ENCODE measurements around the gene HDAC4.

Gene HDAC4

GRCh38 chr2:239395524-239395923 lies 5.3 kb downstream of the HDAC4 start:
- no peak for FAIRE-seq

- FAIRE-seq = no peak
Observed at GRCh38 chr2:239394978-239395377, 5.8 kb downstream of the HDAC4 start.

- no peak for FAIRE-seq
Observed at GRCh38 chr2:239394346-239394945, 6.4 kb downstream of the HDAC4 start.

GRCh38 chr2:239393941-239394340 lies 6.9 kb downstream of the HDAC4 start:
- no peak for FAIRE-seq

DNA sequence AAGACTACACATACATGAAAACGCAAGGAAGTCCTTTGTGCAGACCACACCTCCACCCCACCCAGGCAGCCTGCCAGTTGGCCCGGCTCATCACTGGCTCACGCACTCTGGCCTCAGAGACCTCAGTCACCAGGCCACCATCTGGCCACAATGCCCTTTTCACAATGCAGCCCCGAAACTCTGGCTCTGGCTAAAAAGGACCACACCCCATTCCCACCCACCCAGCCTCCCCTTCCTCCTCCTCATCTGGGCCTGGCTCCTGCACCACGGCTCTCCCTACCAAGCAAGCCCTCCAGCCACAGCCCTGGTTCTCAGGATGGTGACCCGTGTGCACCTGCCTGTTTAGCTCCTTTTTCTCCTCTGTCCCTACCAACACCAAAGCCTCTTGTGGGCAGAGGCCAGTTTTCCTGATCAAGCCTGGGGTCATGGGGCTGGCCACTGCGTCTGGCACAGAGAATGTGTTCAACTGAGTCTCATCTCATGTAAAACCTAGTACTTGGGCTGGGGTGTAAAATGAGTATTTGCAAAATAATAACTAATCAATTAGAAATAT lies 7.4 kb downstream of the HDAC4 start:
- no peak for FAIRE-seq

GRCh38 chr2:239392688-239393387 lies 8.0 kb downstream of the HDAC4 start:
- no peak for FAIRE-seq

DNA sequence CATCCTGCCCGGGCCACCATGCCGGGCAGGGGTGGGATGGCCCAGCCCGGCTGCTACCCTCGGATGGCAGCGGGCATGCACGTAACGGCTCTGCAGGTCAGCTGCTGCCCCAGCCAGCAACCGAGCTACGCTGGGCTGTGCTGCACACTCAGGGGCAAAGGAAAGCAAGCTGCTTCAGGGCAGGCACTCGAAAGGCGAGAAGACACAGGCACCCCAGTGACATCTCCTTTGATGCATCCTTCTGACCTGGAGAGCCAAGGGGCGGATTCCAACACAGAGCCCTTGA lies 8.8 kb downstream of the HDAC4 start:
- FAIRE-seq = no peak

DNA sequence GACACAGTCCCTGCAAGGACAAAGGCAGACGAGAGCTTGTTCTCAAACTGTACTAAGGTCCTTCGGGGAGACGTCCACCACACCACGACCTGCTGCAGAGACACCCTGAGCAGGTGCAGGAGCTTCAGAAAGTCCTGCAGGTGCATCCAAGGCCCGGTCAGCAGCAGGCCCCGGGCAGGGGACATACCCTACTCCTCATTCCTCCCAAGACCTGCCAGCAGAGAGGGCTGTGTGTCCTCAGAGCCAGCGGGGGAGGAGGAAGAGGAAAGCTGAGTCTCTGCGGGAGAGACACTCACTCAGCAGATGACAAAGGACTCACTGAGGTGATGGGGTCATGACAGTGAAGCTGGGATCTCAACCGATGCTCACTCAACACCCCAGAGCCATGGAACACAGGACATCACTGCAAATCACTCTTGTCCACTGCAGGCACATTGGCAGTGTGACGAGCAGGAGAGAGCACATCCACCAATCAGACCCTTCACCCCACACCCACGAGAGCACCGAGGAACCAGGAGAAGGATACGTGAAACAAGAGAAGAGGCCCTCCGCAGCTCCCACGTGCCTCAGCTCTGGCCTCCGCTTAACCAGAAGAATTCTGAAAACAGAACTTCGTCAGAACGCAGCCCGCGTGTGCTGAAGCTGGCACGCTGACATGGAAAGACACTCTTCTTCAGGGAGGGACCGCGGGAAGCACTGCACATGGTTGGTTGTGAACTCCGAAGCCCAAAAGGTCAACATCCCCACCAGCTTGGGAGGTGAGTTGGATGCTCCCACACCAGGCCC lies 9.3 kb downstream of the HDAC4 start:
- FAIRE-seq = no peak

- FAIRE-seq = no peak
Observed at GRCh38 chr2:239390546-239391285, 10.1 kb downstream of the HDAC4 start.

DNA sequence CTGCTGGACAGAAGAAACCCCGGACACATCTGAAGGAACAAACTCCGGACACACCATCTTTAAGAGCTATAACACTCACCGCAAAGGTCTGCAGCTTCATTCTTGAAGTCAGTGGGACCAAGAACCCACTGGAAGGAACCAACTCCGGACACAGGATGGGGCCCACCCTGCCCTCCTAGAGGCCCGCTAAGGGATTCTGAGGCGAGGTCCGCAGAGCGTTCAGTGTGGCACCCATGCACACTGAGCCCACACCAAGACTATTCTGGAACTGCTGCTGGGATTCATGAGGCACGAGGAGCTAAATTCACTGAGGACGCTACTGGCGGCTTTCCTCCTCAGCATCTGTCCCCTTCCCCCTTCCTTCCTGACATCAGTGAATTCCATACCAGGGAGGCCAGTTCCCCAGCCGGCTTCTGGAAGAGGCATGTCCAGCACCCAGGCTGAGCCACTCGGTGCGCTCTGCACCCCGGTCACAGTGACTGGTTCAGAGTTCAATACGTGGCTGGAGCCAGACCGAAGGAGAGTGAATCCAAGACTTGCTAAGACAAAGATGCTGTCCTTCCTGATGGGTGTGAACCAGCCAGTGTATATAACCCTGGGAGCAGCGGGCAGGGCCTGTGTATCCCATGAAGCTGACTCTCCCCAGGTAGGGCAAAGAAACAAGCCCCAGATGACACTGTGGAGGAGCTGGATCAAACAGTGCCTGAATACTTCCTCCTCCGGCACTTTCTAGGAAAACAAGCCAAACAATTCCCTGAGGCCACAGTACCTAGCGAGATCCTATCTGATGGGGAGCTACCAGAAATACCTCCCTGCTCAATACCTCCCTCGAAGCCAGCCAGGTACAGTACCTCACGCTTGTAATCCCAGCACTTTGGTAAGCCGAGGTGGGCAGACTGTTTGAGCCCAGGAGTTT lies 11.1 kb downstream of the HDAC4 start:
- no peak for FAIRE-seq

- no peak for FAIRE-seq
Observed at GRCh38 chr2:239388236-239389151, 12.3 kb downstream of the HDAC4 start.

- no peak for FAIRE-seq
Observed at GRCh38 chr2:239387811-239388210, 13.0 kb downstream of the HDAC4 start.

GRCh38 chr2:239386872-239387445 lies 13.9 kb downstream of the HDAC4 start:
- FAIRE-seq = no peak

- no peak for FAIRE-seq
Observed at GRCh38 chr2:239386001-239386670, 14.7 kb downstream of the HDAC4 start.

- FAIRE-seq = no peak
Observed at GRCh38 chr2:239385096-239386000, 15.5 kb downstream of the HDAC4 start.

DNA sequence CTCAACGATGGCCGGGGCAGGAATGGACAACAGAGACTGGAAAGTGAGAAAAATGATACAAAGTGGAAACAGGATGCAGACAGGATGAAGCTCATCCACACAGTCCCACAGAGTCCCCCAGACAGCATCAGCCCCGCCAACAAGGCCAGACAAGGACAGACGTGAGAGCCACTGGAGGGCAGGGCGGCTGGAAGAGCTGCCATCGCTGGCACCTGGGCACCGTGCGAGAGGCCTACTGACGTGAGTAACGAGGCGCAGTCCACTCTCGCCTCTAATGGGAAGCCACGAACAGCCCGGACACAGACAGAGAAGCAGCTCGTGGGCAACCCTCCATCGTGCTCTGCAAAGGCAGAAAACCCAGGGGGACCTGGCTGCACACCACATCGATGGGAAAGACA lies 17.1 kb downstream of the HDAC4 start:
- no peak for FAIRE-seq

DNA sequence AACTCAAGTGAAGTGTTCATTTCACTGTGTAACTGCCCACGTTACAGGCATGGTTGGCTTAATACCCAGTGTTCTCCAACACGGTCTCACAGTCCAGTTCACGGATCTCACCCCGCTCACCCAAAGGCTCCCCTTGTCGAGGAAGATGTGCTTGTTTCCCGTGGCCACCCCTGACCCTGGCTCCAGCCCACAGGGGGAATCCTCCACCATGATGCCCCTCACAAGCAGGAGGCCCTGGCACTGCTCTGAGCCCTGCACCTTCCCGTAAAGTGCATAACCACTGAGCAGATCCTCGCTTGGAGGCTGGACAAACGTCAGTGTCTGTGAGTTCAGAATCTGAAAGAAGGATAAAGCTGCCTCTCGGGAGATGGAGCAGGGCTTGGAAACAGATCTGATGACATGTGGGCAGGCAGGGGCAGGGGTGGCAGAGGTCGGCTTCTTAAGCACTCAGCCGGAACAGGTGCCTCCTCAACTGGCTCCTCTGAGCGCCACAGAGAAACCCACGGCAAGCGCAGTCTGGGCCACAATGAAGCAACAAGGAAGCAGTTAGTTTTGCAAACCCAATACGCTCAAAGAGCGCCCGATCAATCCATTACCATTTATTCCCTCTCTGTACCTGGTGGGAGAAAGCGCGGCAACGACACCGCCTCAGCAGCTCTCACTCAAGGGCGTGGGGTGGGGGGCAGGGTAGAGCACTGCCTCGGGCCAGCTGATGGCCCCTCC lies 17.6 kb downstream of the HDAC4 start:
- no peak for FAIRE-seq

DNA sequence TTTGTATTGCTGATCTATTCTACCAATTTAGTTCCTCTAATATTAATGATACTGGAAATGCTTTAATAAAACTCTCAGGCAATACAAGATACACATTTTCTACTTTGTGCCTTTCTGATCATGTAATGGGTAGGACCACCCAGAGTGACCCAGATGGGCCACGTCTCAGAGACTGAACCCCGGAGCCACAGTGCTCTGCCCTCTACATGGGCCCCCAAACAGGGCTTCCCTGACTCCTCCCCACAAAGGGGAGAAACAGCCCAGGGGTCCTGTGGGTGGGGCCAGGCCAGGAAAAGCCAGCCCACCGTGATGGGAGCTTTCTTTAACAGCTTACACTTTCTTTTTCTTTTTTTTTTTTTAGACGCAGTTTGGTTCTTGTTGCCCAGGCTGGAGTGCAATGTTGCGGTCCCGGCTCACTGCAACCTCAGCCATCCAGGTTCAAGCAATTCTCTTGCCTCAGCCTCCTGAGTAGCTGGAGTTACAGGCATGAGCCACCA lies 18.4 kb downstream of the HDAC4 start:
- no peak for FAIRE-seq

Measured in TTC549 (cell line).